AG04449 (cell line): ENCODE data around the gene CAMK1.

ENCODE experiments used
- CTCF ChIA-PET: fragments of 350-600 bp; formaldehyde crosslinking; extraction: SDS; loops from one replicate; lab custom pipeline; 2021; ENCODE audit warnings: antibody characterized with exemption; lab: Yijun Ruan, JAX
- POLR2A ChIA-PET: fragments of 400-600, 350-600 bp; formaldehyde crosslinking; extraction: SDS; loops from one replicate; lab custom pipeline; 2020; ENCODE audit warnings: antibody characterized with exemption, inconsistent platforms; lab: Yijun Ruan, JAX
- DNase-seq: peaks from one replicate; pipeline ENCODE4 v3.0.0-alpha.2; 2010; ENCODE audit warnings: low read depth, low spot score
- H3K4me3 ChIP-seq: 2 replicates; pipeline ENCODE4 v1.5.1; 2011; ENCODE audit warnings: low read depth, mild to moderate bottlenecking, control low read depth, low read length
- TF ChIP-seq, protein P1 (sequence below): IDR thresholded peaks from one replicate; pipeline ENCODE4 v1.5.1; 2011; ENCODE audit warnings: mild to moderate bottlenecking, moderate library complexity, low read length, control low read depth, inconsistent platforms; ENCODE audit not compliant: insufficient read depth; ENCODE audit errors: missing control alignments

Gene CAMK1

DNA sequence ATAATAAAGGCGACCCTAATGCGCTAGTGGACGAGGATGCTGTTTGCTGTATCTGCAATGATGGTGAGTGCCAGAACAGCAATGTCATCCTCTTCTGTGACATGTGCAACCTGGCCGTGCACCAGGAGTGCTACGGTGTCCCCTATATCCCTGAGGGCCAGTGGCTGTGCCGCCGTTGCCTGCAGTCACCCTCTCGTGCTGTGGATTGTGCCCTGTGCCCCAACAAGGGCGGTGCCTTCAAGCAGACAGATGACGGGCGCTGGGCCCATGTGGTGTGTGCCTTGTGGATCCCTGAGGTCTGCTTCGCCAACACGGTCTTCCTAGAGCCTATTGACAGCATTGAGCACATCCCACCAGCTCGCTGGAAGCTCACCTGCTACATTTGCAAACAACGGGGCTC is 30.6 kb downstream of the CAMK1 start:
- POLR2A ChIA-PET = no interaction called here
- CTCF ChIA-PET = no interaction called here

DNA sequence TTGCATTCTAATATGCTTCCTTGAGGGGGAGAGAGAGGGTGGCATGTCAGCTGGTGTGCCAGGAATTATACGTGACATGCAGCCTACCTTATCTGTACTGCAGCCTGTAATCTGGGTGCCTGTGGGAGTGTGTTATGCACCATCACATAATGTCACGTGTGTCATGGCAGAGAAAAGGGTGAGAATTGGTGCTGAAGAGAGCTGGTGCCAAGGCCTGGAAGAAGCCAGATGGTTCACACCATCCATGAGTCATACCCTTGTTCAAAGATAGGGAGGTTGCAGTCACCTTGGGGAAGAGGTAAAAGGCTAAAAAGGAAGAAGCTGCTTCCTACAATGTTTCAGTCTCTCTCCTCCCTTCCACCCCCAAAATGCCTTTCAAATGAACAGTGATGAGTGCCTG is 32.9 kb downstream of the CAMK1 start:
- TF ChIP-seq, protein P1, sequence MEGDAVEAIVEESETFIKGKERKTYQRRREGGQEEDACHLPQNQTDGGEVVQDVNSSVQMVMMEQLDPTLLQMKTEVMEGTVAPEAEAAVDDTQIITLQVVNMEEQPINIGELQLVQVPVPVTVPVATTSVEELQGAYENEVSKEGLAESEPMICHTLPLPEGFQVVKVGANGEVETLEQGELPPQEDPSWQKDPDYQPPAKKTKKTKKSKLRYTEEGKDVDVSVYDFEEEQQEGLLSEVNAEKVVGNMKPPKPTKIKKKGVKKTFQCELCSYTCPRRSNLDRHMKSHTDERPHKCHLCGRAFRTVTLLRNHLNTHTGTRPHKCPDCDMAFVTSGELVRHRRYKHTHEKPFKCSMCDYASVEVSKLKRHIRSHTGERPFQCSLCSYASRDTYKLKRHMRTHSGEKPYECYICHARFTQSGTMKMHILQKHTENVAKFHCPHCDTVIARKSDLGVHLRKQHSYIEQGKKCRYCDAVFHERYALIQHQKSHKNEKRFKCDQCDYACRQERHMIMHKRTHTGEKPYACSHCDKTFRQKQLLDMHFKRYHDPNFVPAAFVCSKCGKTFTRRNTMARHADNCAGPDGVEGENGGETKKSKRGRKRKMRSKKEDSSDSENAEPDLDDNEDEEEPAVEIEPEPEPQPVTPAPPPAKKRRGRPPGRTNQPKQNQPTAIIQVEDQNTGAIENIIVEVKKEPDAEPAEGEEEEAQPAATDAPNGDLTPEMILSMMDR = no peak
- POLR2A ChIA-PET = no interaction called here
- no peak overlapping the region for H3K4me3 ChIP-seq
- CTCF ChIA-PET = interaction anchor here (2.1 kb wide), 1 partner anchor 13 kb away, joined by 8 read pairs; the partner anchor contains the start of gene OGG1
- DNase-seq = no peak

More for the DNA sequence above, 30.6 kb downstream of the CAMK1 start:
- DNase-seq = no peak
- TF ChIP-seq, protein P1 = no peak
- H3K4me3 ChIP-seq = no peak overlapping the region

DNA sequence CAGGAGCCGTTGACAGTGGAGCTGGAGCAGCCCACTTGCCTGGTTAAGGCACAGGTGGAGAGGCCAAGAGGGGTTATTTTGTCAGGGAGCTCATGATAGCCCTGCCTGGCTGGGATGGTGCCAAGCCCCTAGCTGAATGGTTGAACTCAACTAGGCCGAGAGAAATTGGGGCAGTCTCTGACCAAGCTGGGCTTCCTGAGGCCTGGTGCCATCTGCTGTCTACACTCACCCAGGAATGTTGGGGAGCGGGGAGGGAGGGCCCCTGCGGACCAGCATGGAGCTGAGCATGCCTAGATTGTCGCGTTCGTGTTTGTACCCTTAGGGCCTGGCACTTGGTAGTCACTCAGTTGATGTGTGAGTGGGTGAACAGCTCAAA is 37.0 kb downstream of the CAMK1 start:
- peak overlapping the region; percentile 89 for H3K4me3 ChIP-seq
- ChIA-PET CTCF (interaction anchor here (0.9 to 3.7 kb wide), 9 partner anchors 9 to 379 kb away, joined by 3 to 18 read pairs (median 5); partner anchors contain the start of gene OGG1), POLR2A (interaction anchor here (2.4 to 3.7 kb wide), 2 partner anchors 17 to 60 kb away, joined by 9 to 24 read pairs; partner anchors contain the start of genes ARPC4, OGG1 and TADA3)
- DNase-seq = no peak
- TF ChIP-seq, protein P1 = no peak

DNA sequence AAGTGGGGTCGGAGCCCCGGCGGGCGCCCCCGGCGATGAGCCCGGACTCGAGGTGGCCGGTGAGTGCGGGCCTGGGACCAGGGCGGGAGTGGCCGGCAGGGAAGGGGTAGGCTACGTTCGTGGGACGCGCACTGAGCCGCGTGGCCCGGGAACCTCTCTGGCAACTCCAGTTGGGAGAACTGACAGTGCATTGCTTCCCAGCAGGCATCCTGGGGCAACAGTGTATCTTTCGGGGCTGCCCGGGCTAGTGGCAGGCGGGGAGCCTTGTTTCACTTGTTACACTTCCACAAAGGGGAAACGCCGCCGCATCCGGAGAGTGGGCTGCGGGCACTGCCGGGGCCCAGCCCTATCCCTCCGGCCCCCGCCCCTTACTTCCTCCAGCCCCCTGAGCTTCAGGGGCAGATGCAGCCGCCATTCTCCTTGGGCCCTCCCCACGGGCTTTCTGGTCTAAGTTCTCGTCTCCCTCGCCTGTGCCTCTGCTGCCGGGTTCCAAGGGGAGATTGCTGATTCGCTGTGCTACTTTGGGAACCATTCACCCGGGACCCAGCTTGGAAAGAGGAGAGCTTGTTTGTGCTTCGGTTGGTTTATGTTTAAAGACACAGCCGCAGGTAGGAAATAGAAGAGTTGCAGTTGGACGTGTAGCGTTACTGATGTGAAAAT is 37.5 kb downstream of the CAMK1 start:
- DNase-seq = no peak
- peak overlapping the region; percentile 89 for H3K4me3 ChIP-seq
- TF ChIP-seq, protein P1 = no peak
- POLR2A ChIA-PET = interaction anchor here (1.1 to 3.7 kb wide), 3 partner anchors 13 to 60 kb away, joined by 5 to 24 read pairs (median 9); partner anchors contain the start of genes ARPC4, OGG1 and TADA3
- CTCF ChIA-PET = interaction anchor here (0.9 to 3.7 kb wide), 10 partner anchors 10 to 379 kb away, joined by 3 to 18 read pairs (median 4); partner anchors contain the start of gene OGG1

DNA sequence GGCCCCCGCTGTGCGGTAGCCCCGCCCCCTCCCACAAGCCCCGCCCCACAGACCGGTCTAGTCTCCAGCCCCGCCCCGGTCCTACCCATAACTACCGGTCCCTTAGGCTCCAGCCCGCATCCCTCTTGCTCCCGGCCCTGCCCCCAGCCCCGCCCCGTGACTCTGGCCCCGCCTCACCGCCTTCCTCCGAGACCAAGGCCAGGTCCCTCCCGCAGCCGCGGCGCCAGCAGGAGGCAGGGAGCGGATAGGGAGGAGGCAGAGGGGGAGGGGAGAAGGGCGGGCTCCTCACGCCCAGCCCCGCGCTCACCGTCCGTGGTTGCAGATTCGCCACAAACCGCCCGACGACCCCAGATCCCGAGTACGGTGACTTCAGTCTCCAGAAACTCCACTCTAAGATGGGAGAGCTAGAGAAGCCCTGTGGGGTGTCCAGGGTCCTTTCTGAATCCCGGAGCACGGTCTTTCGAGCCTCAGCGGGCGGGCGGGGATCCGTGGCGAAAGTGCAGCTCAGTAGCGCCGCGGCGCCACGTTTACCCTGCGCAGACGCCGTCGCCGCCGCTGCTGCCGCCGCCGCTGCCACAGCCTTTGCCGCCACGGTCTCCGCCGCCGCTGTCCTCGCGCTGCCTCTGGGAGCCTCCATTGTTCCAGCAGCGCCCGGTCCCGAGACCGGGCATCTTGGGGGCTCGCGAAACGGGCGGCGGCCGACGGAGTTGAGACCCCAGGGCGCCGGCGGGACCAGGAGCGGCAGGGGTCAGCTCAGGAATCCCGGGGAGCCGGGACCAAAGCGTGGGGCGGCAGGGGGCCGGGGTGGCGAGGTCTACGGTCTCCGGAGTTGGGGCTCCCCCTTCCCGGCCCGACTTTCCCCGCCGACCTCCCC is 38.3 kb downstream of the CAMK1 start, which contains the start of gene BRPF1:
TSS of gene BRPF1 (plus strand) at position 530 of the 874 bp plus-strand sequence. CDS start 2,406 bp downstream, outside the sequence.
- CTCF ChIA-PET = interaction anchor here (1.4 to 3.7 kb wide), 8 partner anchors 10 to 378 kb away, joined by 3 to 18 read pairs (median 6); partner anchors contain the start of gene OGG1

More for the DNA sequence above, 38.3 kb downstream of the CAMK1 start, which contains the start of gene BRPF1:
- POLR2A ChIA-PET = interaction anchor here (1.1 to 3.7 kb wide), 4 partner anchors 14 to 61 kb away, joined by 3 to 24 read pairs (median 7); partner anchors contain the start of genes ARPC4, OGG1 and TADA3
- H3K4me3 ChIP-seq = peak within 1 kb of the TSS; percentile 89
- TF ChIP-seq, protein P1 = peak; percentile 51
- DNase-seq = peak; percentile 92
